HFFc6 (cell line): ENCODE data around the gene RNF225. TPM values are rescaled to one million over a fixed set of nuclear protein-coding genes. Genes with fewer than 3 reads are reported as not detected.
"Not testable (repeated sequence)": the region's sequence is repeated elsewhere in the genome, so short reads cannot be mapped to it uniquely, and the experiment has no call there.

Experiments used
- DNase-seq: peaks from one replicate; pipeline ENCODE4 v3.0.0-alpha.2; 2018
- H3K27ac Mint-ChIP-seq: 2 replicates; pipeline ENCODE4 v1.8.0; 2020; ENCODE audit warnings: mild to moderate bottlenecking, mixed read lengths
- H3K27me3 Mint-ChIP-seq: 2 replicates; pipeline ENCODE4 v1.8.0; 2021; ENCODE audit warnings: mild to moderate bottlenecking, moderate library complexity, mixed read lengths; ENCODE audit not compliant: insufficient read depth
- H3K36me3 Mint-ChIP-seq: 2 replicates; pipeline ENCODE4 v1.8.0; 2021; ENCODE audit warnings: low read depth, mixed read lengths
- H3K4me1 Mint-ChIP-seq: 2 replicates; pipeline ENCODE4 v1.8.0; 2020; ENCODE audit warnings: low read depth, mixed read lengths
- H3K4me3 Mint-ChIP-seq: 2 replicates; pipeline ENCODE4 v1.8.0; 2020; ENCODE audit warnings: mild to moderate bottlenecking, moderate library complexity, mixed read lengths
- H3K9me3 Mint-ChIP-seq: 2 replicates; pipeline ENCODE4 v1.8.0; 2020; ENCODE audit warnings: mild to moderate bottlenecking, mixed read lengths
- CTCF ChIP-seq: fragments of 200-600 bp; sonication (generic); IDR thresholded peaks from 2 replicates; pipeline ENCODE4 v1.5.0; 2021; ENCODE audit warnings: antibody characterized with exemption, mild to moderate bottlenecking
- total RNA-seq, 6 experiments: library from RNA; stranded (reverse); fragmentation: NEBNext Ultra II Directional; extraction: Animal tissue kit (Norgen Biotek cat#: 25700); gene quantifications; 2 replicates in 1 of 6; 3 replicates in 5 of 6; pipeline ENCODE4 v1.2.3, GENCODE V29; 2021

The RNF225 gene
- total RNA-seq, 6 experiments from 2014 or later, result 0.26 to 0.39 TPM; not detected in 4

GRCh38 chr19:58374200-58374599 lies 21.3 kb upstream of the RNF225 start:
- no peaks in the 10 kb centered on the region for H3K9me3 Mint-ChIP-seq
- no peak for TF ChIP-seq CTCF
- H3K27ac Mint-ChIP-seq, result no peak overlapping the region
- no peaks in the 10 kb centered on the region for H3K36me3 Mint-ChIP-seq
- no peaks in the 10 kb centered on the region for H3K4me1 Mint-ChIP-seq
- peaks cover 1% of the 10 kb centered on the region; the same call in 1 of the 2 replicates for H3K27me3 Mint-ChIP-seq
- no peak overlapping the region for H3K4me3 Mint-ChIP-seq
- DNase-seq, result no peak

- peaks cover 12% of the 10 kb centered on the region for H3K4me1 Mint-ChIP-seq
- not testable (repeated sequence) for H3K27ac Mint-ChIP-seq, H3K4me3 Mint-ChIP-seq, H3K36me3 Mint-ChIP-seq, H3K9me3 Mint-ChIP-seq, DNase-seq, H3K27me3 Mint-ChIP-seq
Observed at GRCh38 chr19:58376724-58377123, 18.7 kb upstream of the RNF225 start.

GRCh38 chr19:58379246-58379645 lies 16.2 kb upstream of the RNF225 start:
- peaks cover 1% of the 10 kb centered on the region for H3K27me3 Mint-ChIP-seq
- DNase-seq, result no peak
- peak overlapping the region; percentile 96 for H3K4me3 Mint-ChIP-seq
- H3K4me1 Mint-ChIP-seq, result peaks cover 17% of the 10 kb centered on the region
- H3K36me3 Mint-ChIP-seq, result no peaks in the 10 kb centered on the region
- TF ChIP-seq CTCF, result no peak
- H3K27ac Mint-ChIP-seq, result peak overlapping the region; percentile 92; the same call in 1 of the 2 replicates
- H3K9me3 Mint-ChIP-seq, result no peaks in the 10 kb centered on the region

GRCh38 chr19:58380037-58380661 lies 15.3 kb upstream of the RNF225 start:
- no peak for DNase-seq
- H3K27me3 Mint-ChIP-seq, result no peaks in the 10 kb centered on the region; the same call in 1 of the 2 replicates
- H3K9me3 Mint-ChIP-seq, result no peaks in the 10 kb centered on the region
- TF ChIP-seq CTCF, result no peak
- peak overlapping the region; percentile 96 for H3K4me3 Mint-ChIP-seq
- H3K36me3 Mint-ChIP-seq, result no peaks in the 10 kb centered on the region
- H3K27ac Mint-ChIP-seq, result peak overlapping the region; percentile 92
- peaks cover 19% of the 10 kb centered on the region for H3K4me1 Mint-ChIP-seq

- Mint-ChIP-seq H3K9me3 (no peaks in the 10 kb centered on the region), H3K27ac (peak within 1 kb of the TSS; percentile 92), H3K4me1 (peaks cover 26% of the 10 kb centered on the region), H3K4me3 (peak within 1 kb of the TSS; percentile 96), H3K36me3 (no peaks in the 10 kb centered on the region), H3K27me3 (no peaks in the 10 kb centered on the region; the same call in 1 of the 2 replicates)
- DNase-seq, result peak; percentile 100
- no peak for TF ChIP-seq CTCF
Observed at GRCh38 chr19:58380662-58381459, 14.6 kb upstream of the RNF225 start, which contains the start of gene ZNF837. Gene ZNF837 (minus strand): TSS chr19:58381030. CDS start chr19:58369332, 11,698 bp downstream.
